ENCODE results near the gene CFAP45. TPM values are rescaled to one million over a fixed set of nuclear protein-coding genes. Genes with fewer than 3 reads are reported as not detected.

Gene CFAP45
- total and polyA plus RNA-seq, 2 donors (not counting 1 experiment from before 2014, with no cell fraction given) = 1.3 to 2.4 TPM

DNA sequence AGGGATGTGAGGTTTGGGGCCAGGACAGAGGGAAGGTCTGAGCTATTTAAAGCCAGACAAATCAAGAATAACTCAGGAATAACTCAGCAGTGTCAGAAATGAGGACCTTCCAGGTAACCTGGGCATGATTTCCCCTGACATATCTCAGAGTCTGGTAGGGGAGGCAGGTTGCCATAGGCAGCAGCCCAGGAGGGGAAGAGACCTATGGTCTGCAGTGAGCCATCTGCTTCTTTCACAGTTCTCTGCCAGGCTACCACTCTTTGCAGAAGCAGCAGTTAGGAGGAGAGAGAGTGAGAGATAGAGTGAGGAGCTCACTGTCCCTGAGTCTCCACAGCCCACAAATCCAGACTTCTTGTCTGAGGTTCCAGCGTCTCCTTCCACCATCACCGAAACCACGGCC is 31.2 kb downstream of the CFAP45 start:
- Histone ChIP-seq H3K9me3 (ENCODE audit: control extremely low read depth in 1 of 3, control insufficient read depth in 2 of 3, insufficient read depth in 1 of 3, low read length in 2 of 3) (no peaks in the 10 kb centered on the region), H3K4me2 (replicated peaks; ENCODE audit: low read depth, low read length, poor library complexity, severe bottlenecking) (no peak overlapping the region), H3K4me1 (ENCODE audit: control insufficient read depth in 2 of 2, insufficient read depth in 2 of 2, low read length in 2 of 2) (no peaks in the 10 kb centered on the region), H3K27ac (ENCODE audit: low read length in 2 of 2) (no peak overlapping the region), H3K4me3 (ENCODE audit: control extremely low read depth in 1 of 5, extremely low read depth in 1 of 5, insufficient read depth in 1 of 5, low read depth in 2 of 5, low read length in 4 of 5) (no peak overlapping the region), H3K9ac (ENCODE audit: low read length) (no peak overlapping the region), H3K79me2 (ENCODE audit: control insufficient read depth, insufficient read depth, low read length) (no peaks in the 10 kb centered on the region), H4K20me1 (ENCODE audit: control insufficient read depth, insufficient read depth, low read length, poor library complexity, severe bottlenecking) (no peaks in the 10 kb centered on the region), H3K36me3 (replicated peaks in 1 of 2; ENCODE audit: control extremely low read depth in 1 of 2, control insufficient read depth in 1 of 2, extremely low read depth in 1 of 2, insufficient read depth in 2 of 2, low read length in 1 of 2) (no peaks in the 10 kb centered on the region), H3K27me3 (replicated peaks in 1 of 4; ENCODE audit: control extremely low read depth in 1 of 4, control insufficient read depth in 3 of 4, insufficient read depth in 4 of 4, low read length in 3 of 4) (no peaks in the 10 kb centered on the region), H2AFZ (ENCODE audit: insufficient read depth, low read depth, low read length, poor library complexity, severe bottlenecking) (no peak overlapping the region)
- no peak for TF ChIP-seq EZH2 (IDR thresholded peaks at IDR 0.05; ENCODE audit: borderline replicate concordance, insufficient read depth, low read depth, low read length, poor library complexity, severe bottlenecking)
- TF ChIP-seq, protein P1, sequence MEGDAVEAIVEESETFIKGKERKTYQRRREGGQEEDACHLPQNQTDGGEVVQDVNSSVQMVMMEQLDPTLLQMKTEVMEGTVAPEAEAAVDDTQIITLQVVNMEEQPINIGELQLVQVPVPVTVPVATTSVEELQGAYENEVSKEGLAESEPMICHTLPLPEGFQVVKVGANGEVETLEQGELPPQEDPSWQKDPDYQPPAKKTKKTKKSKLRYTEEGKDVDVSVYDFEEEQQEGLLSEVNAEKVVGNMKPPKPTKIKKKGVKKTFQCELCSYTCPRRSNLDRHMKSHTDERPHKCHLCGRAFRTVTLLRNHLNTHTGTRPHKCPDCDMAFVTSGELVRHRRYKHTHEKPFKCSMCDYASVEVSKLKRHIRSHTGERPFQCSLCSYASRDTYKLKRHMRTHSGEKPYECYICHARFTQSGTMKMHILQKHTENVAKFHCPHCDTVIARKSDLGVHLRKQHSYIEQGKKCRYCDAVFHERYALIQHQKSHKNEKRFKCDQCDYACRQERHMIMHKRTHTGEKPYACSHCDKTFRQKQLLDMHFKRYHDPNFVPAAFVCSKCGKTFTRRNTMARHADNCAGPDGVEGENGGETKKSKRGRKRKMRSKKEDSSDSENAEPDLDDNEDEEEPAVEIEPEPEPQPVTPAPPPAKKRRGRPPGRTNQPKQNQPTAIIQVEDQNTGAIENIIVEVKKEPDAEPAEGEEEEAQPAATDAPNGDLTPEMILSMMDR (IDR thresholded peaks at IDR 0.05) = no peak
- 60% methylated on average over 2 of the region's 3 CpGs for WGBS (ENCODE audit: insufficient coverage)
- DNase-seq (no peak), ATAC-seq (ENCODE audit: low read depth) (no peak)
- intact Hi-C loops (cut with micrococcal nuclease) = no loop called here
- Mint-ChIP-seq H3K27me3 (peaks cover 27% of the 10 kb centered on the region), H3K27ac (no peak overlapping the region), H3K9me3 (ENCODE audit: insufficient read depth) (no peaks in the 10 kb centered on the region), H3K4me3 (no peak overlapping the region), H3K4me1 (no peaks in the 10 kb centered on the region)
- CTCF ChIA-PET = interaction anchor here (1.1 to 1.4 kb wide), 2 partner anchors 24 to 139 kb away, joined by 3 read pairs; no protein-coding TSS in a partner anchor
- POLR2A ChIA-PET = no interaction called here

GRCh38 chr1:159867664-159868026 is 32.3 kb downstream of the CFAP45 start:
- Mint-ChIP-seq H3K4me3 (no peak overlapping the region), H3K27me3 (peaks cover 34% of the 10 kb centered on the region), H3K4me1 (no peaks in the 10 kb centered on the region), H3K27ac (no peak overlapping the region), H3K9me3 (ENCODE audit: insufficient read depth) (no peaks in the 10 kb centered on the region)
- no peak overlapping the region for H2AFZ ChIP-seq (ENCODE audit: insufficient read depth, low read depth, low read length, poor library complexity, severe bottlenecking)
- ChIA-PET CTCF (interaction anchor here (0.5 to 1.4 kb wide), 2 partner anchors 25 to 694 kb away, joined by 3 read pairs; no protein-coding TSS in a partner anchor), POLR2A (no interaction called here)
- no peaks in the 10 kb centered on the region for H4K20me1 ChIP-seq (ENCODE audit: control insufficient read depth, insufficient read depth, low read length, poor library complexity, severe bottlenecking)
- no peaks in the 10 kb centered on the region for H3K27me3 ChIP-seq (replicated peaks in 1 of 4; ENCODE audit: control extremely low read depth in 1 of 4, control insufficient read depth in 3 of 4, insufficient read depth in 4 of 4, low read length in 3 of 4)
- intact Hi-C loops (cut with micrococcal nuclease) = no loop called here
- H3K4me3 ChIP-seq (ENCODE audit: control extremely low read depth in 1 of 5, extremely low read depth in 1 of 5, insufficient read depth in 1 of 5, low read depth in 2 of 5, low read length in 4 of 5) = no peak overlapping the region
- ATAC-seq (ENCODE audit: low read depth) (no peak), DNase-seq (no peak)
- H3K9me3 ChIP-seq (ENCODE audit: control extremely low read depth in 1 of 3, control insufficient read depth in 2 of 3, insufficient read depth in 1 of 3, low read length in 2 of 3) = no peaks in the 10 kb centered on the region
- H3K4me1 ChIP-seq (ENCODE audit: control insufficient read depth in 2 of 2, insufficient read depth in 2 of 2, low read length in 2 of 2) = no peaks in the 10 kb centered on the region
- H3K9ac ChIP-seq (ENCODE audit: low read length) = no peak overlapping the region
- no peaks in the 10 kb centered on the region for H3K36me3 ChIP-seq (replicated peaks in 1 of 2; ENCODE audit: control extremely low read depth in 1 of 2, control insufficient read depth in 1 of 2, extremely low read depth in 1 of 2, insufficient read depth in 2 of 2, low read length in 1 of 2)
- TF ChIP-seq, protein P1 (IDR thresholded peaks at IDR 0.05) = no peak
- TF ChIP-seq EZH2 (IDR thresholded peaks at IDR 0.05; ENCODE audit: borderline replicate concordance, insufficient read depth, low read depth, low read length, poor library complexity, severe bottlenecking) = no peak
- no peaks in the 10 kb centered on the region for H3K79me2 ChIP-seq (ENCODE audit: control insufficient read depth, insufficient read depth, low read length)
- 78% methylated on average over 7 of the region's 9 CpGs for WGBS (ENCODE audit: insufficient coverage)
- H3K4me2 ChIP-seq (replicated peaks; ENCODE audit: low read depth, low read length, poor library complexity, severe bottlenecking) = no peak overlapping the region
- no peak overlapping the region for H3K27ac ChIP-seq (ENCODE audit: low read length in 2 of 2)
